RWPE2 (cell line): ENCODE data around the gene COL23A1.

Source experiments
- ATAC-seq: fragments of 200-7000 bp; cut with Tn5 transposase; 3 replicates; pipeline ENCODE4 v1.9.1; 2021; ENCODE audit warnings: low read depth
- DNase-seq: peaks from one replicate; pipeline ENCODE4 v3.0.0-alpha.2; 2020; ENCODE audit warnings: low spot score
- H3K27ac ChIP-seq: fragments of 450-650 bp; 2 replicates; pipeline ENCODE4 v1.5.1; 2017; ENCODE audit warnings: mild to moderate bottlenecking; ENCODE audit not compliant: poor library complexity, severe bottlenecking
- H3K27me3 ChIP-seq: fragments of 250-450 bp; sonication (Bioruptor Pico); 2 replicates; pipeline ENCODE4 v1.5.1; 2021; ENCODE audit warnings: mild to moderate bottlenecking, moderate library complexity; ENCODE audit not compliant: insufficient read depth, poor library complexity, severe bottlenecking
- H3K36me3 ChIP-seq: fragments of 250-450 bp; sonication (Bioruptor Pico); 2 replicates; pipeline ENCODE4 v1.5.1; 2020; ENCODE audit warnings: low read depth, mild to moderate bottlenecking, moderate library complexity
- H3K4me1 ChIP-seq: fragments of 250-450 bp; sonication (Bioruptor Pico); 2 replicates; pipeline ENCODE4 v1.5.1; 2021; ENCODE audit warnings: mild to moderate bottlenecking, moderate library complexity; ENCODE audit not compliant: insufficient read depth, poor library complexity, severe bottlenecking
- H3K4me3 ChIP-seq: fragments of 250-450 bp; sonication (Bioruptor Pico); 2 replicates; pipeline ENCODE4 v1.5.1; 2021; ENCODE audit warnings: mild to moderate bottlenecking, moderate library complexity; ENCODE audit not compliant: severe bottlenecking
- H3K9me3 ChIP-seq: fragments of 250-450 bp; sonication (Bioruptor Pico); 2 replicates; pipeline ENCODE4 v1.5.1; 2021; ENCODE audit warnings: mild to moderate bottlenecking, moderate library complexity; ENCODE audit not compliant: severe bottlenecking
- CTCF ChIP-seq: fragments of 450-650 bp; IDR thresholded peaks from one replicate; pipeline ENCODE4 v1.5.1; 2017; ENCODE audit warnings: mild to moderate bottlenecking, moderate library complexity; ENCODE audit not compliant: poor library complexity, severe bottlenecking

The COL23A1 gene

DNA sequence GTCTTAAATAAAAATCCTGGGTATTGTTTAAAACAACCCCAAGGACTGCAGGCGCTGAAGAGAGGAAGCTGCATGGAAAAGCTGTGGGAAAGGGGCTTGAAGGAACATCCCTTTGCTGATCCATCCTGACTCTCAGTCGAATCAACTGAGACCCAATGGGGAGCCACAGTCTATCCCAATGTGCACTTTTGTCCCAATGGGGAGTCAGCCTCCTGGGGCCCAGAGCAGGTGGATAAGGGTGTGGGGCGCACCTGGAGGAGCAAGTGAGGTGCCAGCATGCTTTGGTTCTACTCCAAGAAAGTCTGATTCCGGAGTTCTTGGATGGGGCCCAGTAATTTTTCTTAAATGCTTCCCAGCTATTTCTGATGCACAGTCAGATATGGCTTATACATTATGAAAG lies 118.1 kb downstream of the COL23A1 start:
- Histone ChIP-seq H3K27me3 (no peaks in the 10 kb centered on the region), H3K27ac (no peak overlapping the region)
- no peak for ATAC-seq

GRCh38 chr5:178471711-178472110 lies 118.5 kb downstream of the COL23A1 start:
- H3K9me3 ChIP-seq = peaks cover 3% of the 10 kb centered on the region
- H3K27ac ChIP-seq = no peak overlapping the region
- DNase-seq (peak; percentile 45), ATAC-seq (no peak)
- no peak for TF ChIP-seq CTCF
- H3K4me1 ChIP-seq = no peaks in the 10 kb centered on the region
- no peak overlapping the region for H3K4me3 ChIP-seq
- no peaks in the 10 kb centered on the region for H3K27me3 ChIP-seq
- no peaks in the 10 kb centered on the region for H3K36me3 ChIP-seq

More for the DNA sequence above, 118.1 kb downstream of the COL23A1 start:
- Histone ChIP-seq H3K36me3 (no peaks in the 10 kb centered on the region), H3K4me1 (no peaks in the 10 kb centered on the region), H3K9me3 (peaks cover 3% of the 10 kb centered on the region), H3K4me3 (no peak overlapping the region)
- no peak for DNase-seq
- TF ChIP-seq CTCF = no peak

DNA sequence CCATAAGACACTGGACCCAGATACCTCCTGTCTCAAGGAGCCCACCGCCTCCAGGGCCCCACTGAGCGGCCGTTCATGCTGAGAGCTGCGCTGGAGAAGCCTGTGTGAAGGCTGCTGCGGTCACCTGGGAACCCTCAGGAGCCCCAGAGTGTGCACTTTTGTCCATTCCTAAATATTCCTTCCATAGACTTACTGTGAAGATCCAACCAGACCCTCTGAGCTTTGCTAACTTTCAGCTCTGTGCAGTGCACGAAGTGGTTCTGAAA lies 119.5 kb downstream of the COL23A1 start:
- ATAC-seq = no peak
- H3K27ac ChIP-seq = no peak overlapping the region

DNA sequence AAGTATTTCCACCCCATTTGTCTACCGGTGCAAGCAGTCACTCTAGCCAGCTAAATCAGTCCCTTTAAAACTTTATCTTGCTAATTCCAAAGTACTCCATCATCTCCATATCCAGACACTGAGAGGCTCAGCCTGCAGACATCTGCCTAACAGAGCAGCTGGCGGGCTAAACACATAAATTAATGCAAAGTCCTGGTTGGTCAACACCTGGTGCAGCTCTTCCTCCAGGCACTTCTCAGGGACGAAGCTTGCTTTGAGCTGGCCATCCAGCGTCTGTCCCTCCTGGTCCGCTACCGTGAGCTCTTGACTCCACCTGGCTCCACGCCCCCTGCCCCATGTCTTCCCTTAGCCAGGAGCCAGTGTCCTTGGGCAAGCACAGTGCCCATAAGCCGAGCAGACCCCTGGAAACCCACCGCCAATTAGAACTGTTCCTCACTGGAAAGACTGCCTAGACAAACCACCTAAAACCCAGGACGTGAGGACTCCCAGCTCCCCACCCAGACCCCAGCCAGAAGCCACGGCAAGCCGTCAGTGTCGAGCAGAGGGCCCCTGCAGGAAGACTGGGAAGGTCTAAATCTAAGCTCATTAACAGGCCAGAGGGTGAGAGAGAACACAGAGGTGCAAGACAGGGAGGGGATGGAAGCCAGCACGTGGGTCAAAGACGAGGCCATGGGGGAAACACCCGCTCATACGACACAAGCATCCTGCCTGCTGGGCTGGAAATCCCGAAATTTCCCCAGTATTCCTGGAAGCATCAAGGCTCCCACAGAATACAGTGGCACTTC lies 120.0 kb downstream of the COL23A1 start:
- ATAC-seq (no peak), DNase-seq (peak; percentile 55)
- no peaks in the 10 kb centered on the region for H3K36me3 ChIP-seq
- no peaks in the 10 kb centered on the region for H3K4me1 ChIP-seq
- H3K27me3 ChIP-seq = no peaks in the 10 kb centered on the region
- no peak overlapping the region for H3K4me3 ChIP-seq
- no peaks in the 10 kb centered on the region for H3K9me3 ChIP-seq
- no peak overlapping the region for H3K27ac ChIP-seq
- no peak for TF ChIP-seq CTCF

More for the DNA sequence above, 119.5 kb downstream of the COL23A1 start:
- Histone ChIP-seq H3K9me3 (no peaks in the 10 kb centered on the region), H3K4me1 (no peaks in the 10 kb centered on the region), H3K27me3 (no peaks in the 10 kb centered on the region), H3K4me3 (no peak overlapping the region), H3K36me3 (no peaks in the 10 kb centered on the region)
- DNase-seq = peak; percentile 33
- no peak for TF ChIP-seq CTCF

DNA sequence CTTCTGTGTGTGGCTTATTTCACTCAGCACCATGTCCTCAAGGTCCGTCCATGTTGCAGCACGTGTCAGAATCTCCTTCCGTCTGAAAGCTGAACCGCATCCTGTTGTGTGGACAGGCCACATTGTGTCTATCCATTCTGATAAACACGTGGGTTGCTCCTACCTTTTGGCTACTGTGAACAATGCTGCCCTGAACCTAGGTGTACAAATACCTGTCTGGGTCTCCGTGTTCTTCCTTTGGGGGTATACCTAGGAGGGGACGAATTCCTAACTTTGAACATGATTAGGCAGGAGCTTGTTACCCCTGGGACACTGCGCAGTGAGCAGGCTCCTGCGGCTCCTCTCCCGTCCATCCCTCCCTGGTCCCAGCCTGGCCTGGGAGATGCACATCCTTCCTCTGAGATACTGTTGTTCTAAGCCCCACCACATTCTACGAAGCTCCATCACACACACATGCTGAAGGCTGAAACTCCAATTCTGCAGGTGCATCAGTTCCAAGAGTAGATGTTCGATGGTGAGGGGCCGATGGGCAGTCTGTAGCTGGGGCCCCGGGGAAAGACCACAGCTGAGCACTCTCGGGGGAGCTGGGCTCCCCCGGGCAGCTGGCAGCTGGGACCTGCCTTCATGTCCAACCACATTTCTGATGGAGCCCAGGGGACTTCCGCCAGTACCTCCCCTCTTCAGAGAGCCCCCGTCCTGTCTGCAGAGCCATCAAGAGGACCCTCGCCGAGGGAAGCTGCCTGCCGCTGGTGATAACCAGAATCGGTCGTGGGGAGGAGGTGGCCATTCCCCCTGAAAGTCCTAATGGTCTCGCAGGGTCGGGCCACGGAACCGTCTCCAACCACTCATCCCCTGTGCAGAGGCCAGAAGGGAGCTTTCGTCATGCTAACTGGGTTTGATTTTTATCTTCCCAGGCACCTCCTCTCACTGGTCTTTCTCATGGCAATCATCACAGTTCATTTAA lies 120.9 kb downstream of the COL23A1 start:
- Histone ChIP-seq H3K27ac (no peak overlapping the region), H3K36me3 (no peaks in the 10 kb centered on the region), H3K27me3 (no peaks in the 10 kb centered on the region), H3K4me3 (no peak overlapping the region), H3K9me3 (no peaks in the 10 kb centered on the region), H3K4me1 (no peaks in the 10 kb centered on the region)
- no peak for ATAC-seq
- peak; percentile 55 for DNase-seq
- TF ChIP-seq CTCF = no peak
